Esophagus muscularis mucosa (tissue), 4 donors: Measurements from ENCODE around the gene DPEP1.

Experiments
- EP300 ChIP-seq: sonication (generic); formaldehyde crosslinking; IDR thresholded peaks from one replicate; pipeline ENCODE4 v1.6.1; 2017; ENCODE audit warnings: antibody characterized with exemption
- POLR2A ChIP-seq: fragments of 450-650 bp; IDR thresholded peaks from one replicate; pipeline ENCODE4 v1.6.1; 2017; ENCODE audit warnings: antibody characterized with exemption, moderate library complexity, mild to moderate bottlenecking, low read depth
- POLR2AphosphoS5 ChIP-seq, 2 donors: sonication (generic); formaldehyde crosslinking; IDR thresholded peaks; one replicate each; pipeline ENCODE4 v1.6.1; 2017; ENCODE audit warnings: antibody characterized with exemption in 2 of 2
- TF ChIP-seq, protein P1 (sequence below), 3 experiments: fragments of 200-600 bp in 2 of 3; fragments of 450-650 bp in 1 of 3; sonication (generic) in 2 of 3; IDR thresholded peaks; one replicate each; pipeline ENCODE4 v1.5.1; 2017 to 2019; ENCODE audit warnings: antibody characterized with exemption in 3 of 3, mild to moderate bottlenecking in 2 of 3, moderate library complexity in 1 of 3

DNA sequence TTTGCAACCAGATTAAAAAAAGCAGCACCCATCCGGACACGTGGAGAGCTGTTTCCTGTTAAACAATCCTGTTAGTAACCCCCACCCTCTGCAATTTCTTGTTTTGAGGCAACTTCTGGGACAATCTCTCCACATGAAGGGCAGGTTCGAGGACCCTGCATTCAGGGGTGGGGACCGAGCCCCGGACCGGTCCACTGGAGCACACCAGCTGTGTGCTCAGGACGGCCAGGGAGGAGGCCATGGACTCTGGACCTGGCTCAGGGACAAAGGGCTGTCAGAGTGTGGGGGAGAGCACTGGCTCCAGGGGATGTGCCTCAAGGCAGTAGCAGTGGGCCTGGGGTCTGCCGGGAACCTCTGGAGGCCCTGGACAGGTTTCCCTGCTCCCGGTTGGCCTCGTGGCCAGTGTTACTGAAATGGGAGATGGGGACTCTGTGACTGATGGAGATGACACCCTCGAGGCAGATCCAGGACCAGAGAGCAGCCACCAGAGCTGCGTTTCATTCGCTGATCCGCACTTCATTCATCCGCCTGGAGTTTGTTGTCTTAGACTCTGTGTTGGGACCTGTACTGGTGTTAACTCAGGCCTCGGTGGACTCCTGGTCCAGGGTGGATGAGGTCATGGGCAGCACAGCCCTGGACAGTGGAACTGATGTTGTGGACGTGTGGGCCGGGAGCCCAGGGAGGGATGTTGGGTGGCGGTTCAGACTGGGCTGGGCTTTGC, 40.8 kb upstream of the DPEP1 start:
- TF ChIP-seq, protein P1, sequence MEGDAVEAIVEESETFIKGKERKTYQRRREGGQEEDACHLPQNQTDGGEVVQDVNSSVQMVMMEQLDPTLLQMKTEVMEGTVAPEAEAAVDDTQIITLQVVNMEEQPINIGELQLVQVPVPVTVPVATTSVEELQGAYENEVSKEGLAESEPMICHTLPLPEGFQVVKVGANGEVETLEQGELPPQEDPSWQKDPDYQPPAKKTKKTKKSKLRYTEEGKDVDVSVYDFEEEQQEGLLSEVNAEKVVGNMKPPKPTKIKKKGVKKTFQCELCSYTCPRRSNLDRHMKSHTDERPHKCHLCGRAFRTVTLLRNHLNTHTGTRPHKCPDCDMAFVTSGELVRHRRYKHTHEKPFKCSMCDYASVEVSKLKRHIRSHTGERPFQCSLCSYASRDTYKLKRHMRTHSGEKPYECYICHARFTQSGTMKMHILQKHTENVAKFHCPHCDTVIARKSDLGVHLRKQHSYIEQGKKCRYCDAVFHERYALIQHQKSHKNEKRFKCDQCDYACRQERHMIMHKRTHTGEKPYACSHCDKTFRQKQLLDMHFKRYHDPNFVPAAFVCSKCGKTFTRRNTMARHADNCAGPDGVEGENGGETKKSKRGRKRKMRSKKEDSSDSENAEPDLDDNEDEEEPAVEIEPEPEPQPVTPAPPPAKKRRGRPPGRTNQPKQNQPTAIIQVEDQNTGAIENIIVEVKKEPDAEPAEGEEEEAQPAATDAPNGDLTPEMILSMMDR (IDR thresholded peaks at IDR 0.05) = no peak
- no peak for TF ChIP-seq EP300
- TF ChIP-seq POLR2AphosphoS5 (IDR thresholded peaks at IDR 0.05) = no peak
- TF ChIP-seq POLR2A = no peak
